Measurements from ENCODE around the gene ZDHHC20.
"Not testable (repeated sequence)": the region's sequence is repeated elsewhere in the genome, so short reads cannot be mapped to it uniquely, and the experiment has no call there.

Gene ZDHHC20

GRCh38 chr13:21435231-21435630, 23.9 kb downstream of the ZDHHC20 start:
- no peak for DNase-seq (ENCODE audit: low spot score)

- no peak for DNase-seq (ENCODE audit: low spot score)
These were observed 24.5 kb downstream of the ZDHHC20 start for GRCh38 chr13:21434588-21434987.

- DNase-seq (ENCODE audit: low spot score), result no peak
These were observed 29.9 kb downstream of the ZDHHC20 start for GRCh38 chr13:21429211-21429610.

- DNase-seq (ENCODE audit: low spot score), result no peak
These were observed 31.4 kb downstream of the ZDHHC20 start for GRCh38 chr13:21427741-21428140.

GRCh38 chr13:21426238-21426637, 32.9 kb downstream of the ZDHHC20 start:
- DNase-seq (ENCODE audit: low spot score), result no peak

- DNase-seq (ENCODE audit: low spot score), result peak; percentile 52
These were observed 38.4 kb downstream of the ZDHHC20 start for GRCh38 chr13:21420706-21421105.

GRCh38 chr13:21413013-21413412, 46.1 kb downstream of the ZDHHC20 start:
- DNase-seq (ENCODE audit: low spot score), result no peak

GRCh38 chr13:21410453-21410852, 48.6 kb downstream of the ZDHHC20 start:
- not testable (repeated sequence) for DNase-seq (ENCODE audit: low spot score)

- DNase-seq (ENCODE audit: low spot score), result no peak
These were observed 53.8 kb downstream of the ZDHHC20 start for GRCh38 chr13:21405309-21405708.

- DNase-seq (ENCODE audit: low spot score), result peak; percentile 14
These were observed 56.4 kb downstream of the ZDHHC20 start for GRCh38 chr13:21402586-21403307.

GRCh38 chr13:21399741-21400140, 59.4 kb downstream of the ZDHHC20 start:
- peak; percentile 79 for DNase-seq (ENCODE audit: low spot score)

GRCh38 chr13:21395953-21396352, 63.1 kb downstream of the ZDHHC20 start:
- DNase-seq (ENCODE audit: low spot score), result no peak

GRCh38 chr13:21389124-21389523, 70.0 kb downstream of the ZDHHC20 start:
- no peak for DNase-seq (ENCODE audit: low spot score)

- no peak for DNase-seq (ENCODE audit: low spot score)
These were observed 73.4 kb downstream of the ZDHHC20 start for GRCh38 chr13:21385710-21386109.

GRCh38 chr13:21383090-21383489, 76.0 kb downstream of the ZDHHC20 start:
- no peak for DNase-seq (ENCODE audit: low spot score)

- not testable (repeated sequence) for DNase-seq (ENCODE audit: low spot score)
These were observed 81.8 kb downstream of the ZDHHC20 start for GRCh38 chr13:21376998-21377985.

GRCh38 chr13:21372530-21372929, 86.6 kb downstream of the ZDHHC20 start:
- DNase-seq (ENCODE audit: low spot score), result no peak

GRCh38 chr13:21371011-21371410, 88.1 kb downstream of the ZDHHC20 start:
- DNase-seq (ENCODE audit: low spot score), result no peak

GRCh38 chr13:21365574-21365973, 93.5 kb downstream of the ZDHHC20 start:
- DNase-seq (ENCODE audit: low spot score), result no peak

- no peak for DNase-seq (ENCODE audit: low spot score)
These were observed 94.2 kb downstream of the ZDHHC20 start for GRCh38 chr13:21364916-21365315.

- DNase-seq (ENCODE audit: low spot score), result no peak
These were observed 94.7 kb downstream of the ZDHHC20 start for GRCh38 chr13:21364357-21364756.

- DNase-seq (ENCODE audit: low spot score), result no peak
These were observed 96.4 kb downstream of the ZDHHC20 start for GRCh38 chr13:21362741-21363140.

- no peak for DNase-seq (ENCODE audit: low spot score)
These were observed 97.4 kb downstream of the ZDHHC20 start for GRCh38 chr13:21361706-21362105.

All from COLO829 (cell line).